ENCODE measurements around the gene PLD1.

The PLD1 gene

GRCh38 chr3:171840445-171840810 is 30.1 kb upstream of the PLD1 start:
- Histone ChIP-seq H3K9me3 (ENCODE audit: severe bottlenecking) (no peaks in the 10 kb centered on the region), H3K4me3 (ENCODE audit: low read depth, low read length) (no peak overlapping the region), H3K27ac (no peak overlapping the region), H3K36me3 (no peaks in the 10 kb centered on the region), H3K27me3 (ENCODE audit: insufficient read depth, low read depth, severe bottlenecking) (no peaks in the 10 kb centered on the region)
- TF ChIP-seq CTCF (IDR thresholded peaks at IDR 0.05; ENCODE audit: low read depth, low read length): no peak
- DNase-seq: no peak

GRCh38 chr3:171839270-171839669 is 29.0 kb upstream of the PLD1 start:
- H3K27me3 ChIP-seq (ENCODE audit: insufficient read depth, low read depth, severe bottlenecking): no peaks in the 10 kb centered on the region
- no peak overlapping the region for H3K27ac ChIP-seq
- H3K4me3 ChIP-seq (ENCODE audit: low read depth, low read length): no peak overlapping the region
- TF ChIP-seq CTCF (IDR thresholded peaks at IDR 0.05; ENCODE audit: low read depth, low read length): no peak
- H3K9me3 ChIP-seq (ENCODE audit: severe bottlenecking): no peaks in the 10 kb centered on the region
- H3K36me3 ChIP-seq: no peaks in the 10 kb centered on the region
- no peak for DNase-seq

GRCh38 chr3:171838218-171838720 is 28.0 kb upstream of the PLD1 start:
- DNase-seq: no peak
- H3K27ac ChIP-seq: no peak overlapping the region
- H3K27me3 ChIP-seq (ENCODE audit: insufficient read depth, low read depth, severe bottlenecking): no peaks in the 10 kb centered on the region
- H3K9me3 ChIP-seq (ENCODE audit: severe bottlenecking): no peaks in the 10 kb centered on the region
- no peak for TF ChIP-seq CTCF (IDR thresholded peaks at IDR 0.05; ENCODE audit: low read depth, low read length)
- H3K4me3 ChIP-seq (ENCODE audit: low read depth, low read length): no peak overlapping the region
- no peaks in the 10 kb centered on the region for H3K36me3 ChIP-seq

GRCh38 chr3:171837698-171838097 is 27.4 kb upstream of the PLD1 start:
- DNase-seq: no peak
- Histone ChIP-seq H3K36me3 (no peaks in the 10 kb centered on the region), H3K27ac (no peak overlapping the region), H3K27me3 (ENCODE audit: insufficient read depth, low read depth, severe bottlenecking) (no peaks in the 10 kb centered on the region), H3K4me3 (ENCODE audit: low read depth, low read length) (no peak overlapping the region), H3K9me3 (ENCODE audit: severe bottlenecking) (no peaks in the 10 kb centered on the region)
- no peak for TF ChIP-seq CTCF (IDR thresholded peaks at IDR 0.05; ENCODE audit: low read depth, low read length)

- DNase-seq: no peak
- Histone ChIP-seq H3K27ac (no peak overlapping the region), H3K9me3 (ENCODE audit: severe bottlenecking) (no peaks in the 10 kb centered on the region), H3K27me3 (ENCODE audit: insufficient read depth, low read depth, severe bottlenecking) (no peaks in the 10 kb centered on the region), H3K36me3 (no peaks in the 10 kb centered on the region), H3K4me3 (ENCODE audit: low read depth, low read length) (no peak overlapping the region)
- no peak for TF ChIP-seq CTCF (IDR thresholded peaks at IDR 0.05; ENCODE audit: low read depth, low read length)
These were observed 26.6 kb upstream of the PLD1 start for GRCh38 chr3:171836855-171837254.

- no peaks in the 10 kb centered on the region for H3K9me3 ChIP-seq (ENCODE audit: severe bottlenecking)
- H3K36me3 ChIP-seq: no peaks in the 10 kb centered on the region
- no peak overlapping the region for H3K27ac ChIP-seq
- no peak for DNase-seq
- H3K4me3 ChIP-seq (ENCODE audit: low read depth, low read length): no peak overlapping the region
- no peaks in the 10 kb centered on the region for H3K27me3 ChIP-seq (ENCODE audit: insufficient read depth, low read depth, severe bottlenecking)
- no peak for TF ChIP-seq CTCF (IDR thresholded peaks at IDR 0.05; ENCODE audit: low read depth, low read length)
These were observed 25.3 kb upstream of the PLD1 start for GRCh38 chr3:171835613-171836012.

Measured in WERI-Rb-1 (cell line).